Measurements from ENCODE around the gene HOXA1. TPM values are rescaled to one million over a fixed set of nuclear protein-coding genes. Genes with fewer than 3 reads are reported as not detected.

Gene HOXA1
- total RNA-seq, 2 experiments from 2014 or later = 0.24 to 0.35 TPM

DNA sequence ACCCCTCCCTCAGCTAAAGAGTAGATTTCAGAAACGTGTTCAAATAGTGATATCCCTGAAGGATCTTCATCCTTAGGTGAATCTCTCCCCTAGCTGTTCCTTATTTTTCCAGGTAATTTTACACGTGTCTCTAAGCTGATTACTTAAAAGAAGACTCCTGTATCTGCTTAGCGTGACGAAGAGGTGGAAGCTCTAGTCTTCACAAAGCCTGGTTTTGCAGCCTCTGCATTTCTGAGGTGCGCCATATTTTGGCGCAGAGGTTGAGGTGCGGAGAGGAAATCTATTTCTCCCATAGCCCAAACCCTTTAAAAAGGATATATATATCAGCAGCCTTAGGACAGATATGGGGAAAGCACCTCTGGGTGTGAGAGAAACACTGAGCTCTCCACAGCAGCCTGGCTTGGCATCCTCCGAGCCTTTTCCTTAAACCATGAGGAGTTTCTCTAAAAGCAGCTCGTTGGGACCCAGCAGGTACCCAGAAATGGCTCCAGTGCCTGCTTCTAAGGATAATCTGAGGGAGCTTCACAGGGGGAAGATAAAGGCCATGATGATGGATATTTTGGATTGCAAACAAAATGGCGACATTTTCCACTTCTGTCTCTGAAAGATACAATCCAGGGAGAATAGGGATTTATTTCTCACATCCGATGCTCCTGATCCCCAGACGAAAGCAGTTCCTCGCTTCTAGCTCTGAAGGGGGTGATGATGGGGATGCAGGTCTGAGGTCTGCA lies 9.7 kb upstream of the HOXA1 start:
- H3K4me3 Mint-ChIP-seq = no peak overlapping the region
- H3K4me1 Mint-ChIP-seq = peaks cover 7% of the 10 kb centered on the region
- no peaks in the 10 kb centered on the region for H3K9me3 Mint-ChIP-seq
- DNase-seq = no peak
- peaks cover 58% of the 10 kb centered on the region for H3K27me3 Mint-ChIP-seq
- H3K27ac Mint-ChIP-seq = no peak overlapping the region
- H3K36me3 Mint-ChIP-seq = peaks cover 2% of the 10 kb centered on the region

DNA sequence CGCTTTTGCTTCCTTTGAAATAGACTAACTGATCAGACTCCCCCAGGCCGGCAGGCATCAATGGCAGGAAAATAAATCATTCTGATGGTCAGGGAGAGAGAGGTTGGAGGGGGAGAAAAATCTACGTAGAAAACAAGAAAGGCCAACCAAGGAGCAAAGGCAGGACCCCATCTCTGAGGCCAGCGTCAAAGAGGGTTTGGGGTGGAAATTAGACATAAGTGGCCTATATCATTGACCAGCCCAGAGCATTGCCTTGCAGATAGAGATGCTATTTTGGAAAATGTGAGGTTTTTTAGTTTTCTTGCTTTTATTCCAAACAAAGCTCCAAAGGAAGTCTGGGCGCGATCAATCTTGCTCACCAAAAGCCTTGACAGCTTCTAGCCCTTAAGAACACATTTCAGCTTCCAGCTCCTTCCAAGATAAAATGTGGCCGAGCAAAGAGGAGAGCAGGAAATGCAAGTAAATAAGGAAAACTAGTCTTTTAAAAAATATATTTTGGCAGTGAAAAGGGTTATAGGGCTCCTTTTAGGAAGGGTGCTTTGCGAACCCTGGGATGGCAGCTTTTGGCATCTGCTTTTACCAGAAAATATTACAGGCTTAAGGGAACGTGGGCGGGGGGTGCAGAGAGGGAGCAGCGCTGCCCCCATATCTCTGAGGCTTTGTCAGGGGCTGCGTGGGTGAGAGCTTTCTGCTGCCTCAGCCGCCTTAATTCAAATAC lies 8.7 kb upstream of the HOXA1 start:
- Mint-ChIP-seq H3K36me3 (peaks cover 2% of the 10 kb centered on the region), H3K27ac (no peak overlapping the region), H3K4me3 (no peak overlapping the region), H3K27me3 (peaks cover 68% of the 10 kb centered on the region), H3K9me3 (no peaks in the 10 kb centered on the region), H3K4me1 (peaks cover 7% of the 10 kb centered on the region)
- no peak for DNase-seq

DNA sequence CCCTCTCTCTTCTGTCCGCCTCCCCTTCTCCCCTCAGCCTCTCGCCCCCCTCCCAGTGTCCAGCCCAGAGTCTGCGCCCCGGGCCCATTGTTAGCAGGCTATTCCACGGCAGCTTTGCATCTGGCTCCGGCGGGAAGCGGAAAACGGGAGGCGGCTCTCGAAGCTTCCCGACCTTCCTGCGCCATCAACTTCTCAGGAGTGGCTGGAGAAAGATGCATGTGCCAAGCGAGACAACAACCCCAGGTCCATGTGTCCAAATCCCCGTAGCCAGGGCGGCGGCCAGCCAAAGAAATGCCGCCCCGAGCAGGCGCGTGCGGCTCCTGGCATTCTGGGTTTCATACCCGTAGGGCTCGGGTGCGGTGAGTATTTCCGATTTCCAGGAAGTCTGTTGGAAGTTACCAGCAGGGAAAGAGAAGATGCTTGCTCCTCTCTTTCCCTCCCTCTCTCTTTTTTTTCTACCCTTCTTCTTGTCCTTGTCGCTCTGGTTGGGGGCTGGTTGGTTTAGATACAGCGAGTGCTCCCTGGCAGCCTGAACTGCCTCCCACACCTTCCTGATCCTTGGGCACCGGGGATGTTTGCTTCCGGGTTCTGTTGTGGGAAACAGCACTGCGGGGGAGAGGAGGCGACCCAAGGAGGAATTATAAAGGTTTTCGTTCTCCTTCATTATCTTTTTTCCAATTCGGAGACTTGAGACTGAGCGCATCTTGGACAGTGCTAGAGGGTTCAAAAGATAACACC lies 7.9 kb upstream of the HOXA1 start:
- DNase-seq = no peak
- Mint-ChIP-seq H3K36me3 (peaks cover 2% of the 10 kb centered on the region), H3K27me3 (peaks cover 76% of the 10 kb centered on the region), H3K27ac (no peak overlapping the region), H3K4me1 (peaks cover 11% of the 10 kb centered on the region), H3K4me3 (no peak overlapping the region), H3K9me3 (no peaks in the 10 kb centered on the region)

DNA sequence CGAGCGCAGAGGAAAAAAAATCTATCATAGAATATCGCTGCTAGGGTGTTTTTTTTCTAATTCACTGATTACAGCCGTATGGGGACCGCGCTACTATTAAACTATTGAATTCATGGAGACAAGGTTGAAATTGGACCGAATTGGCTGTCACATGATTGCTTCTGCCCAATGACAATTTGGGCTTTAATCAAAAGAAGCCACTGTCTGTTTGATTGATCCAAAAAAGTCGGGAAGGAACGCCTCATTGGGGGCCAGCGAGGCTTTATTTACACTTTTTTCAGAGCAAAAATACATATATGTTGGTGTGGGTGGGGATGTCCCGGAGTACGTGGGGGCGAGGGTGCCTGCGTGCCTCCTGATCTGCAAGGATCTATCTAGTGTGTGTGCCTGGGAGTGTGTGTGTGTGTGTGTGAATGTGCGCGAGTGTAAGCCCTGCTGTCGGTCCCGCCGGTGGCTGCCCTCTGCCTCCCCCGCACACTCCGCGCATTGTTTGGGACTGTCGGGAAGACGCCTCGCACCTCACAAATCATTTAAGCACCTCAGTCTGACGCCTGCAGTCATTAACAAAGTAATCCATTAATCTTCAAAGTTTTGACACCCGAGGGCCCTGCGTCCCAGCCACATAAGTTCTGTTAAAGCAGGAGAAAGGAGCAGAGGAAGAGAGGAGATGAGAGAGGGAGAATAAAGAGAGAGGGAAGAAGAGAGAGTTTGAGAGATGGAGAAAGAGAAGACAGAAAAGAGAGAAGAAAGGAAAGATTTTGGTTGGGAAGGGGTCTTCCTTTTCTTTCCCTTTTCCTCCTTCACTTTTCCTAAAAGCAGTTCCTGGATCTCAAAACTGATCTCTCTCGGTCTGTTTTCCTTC lies 7.0 kb upstream of the HOXA1 start, which contains the start of gene HOXA2:
TSS of gene HOXA2 (minus strand) at position 103 of the 862 bp plus-strand sequence. CDS start 183 bp downstream, outside the sequence.
- Mint-ChIP-seq H3K36me3 (peaks cover 2% of the 10 kb centered on the region), H3K27ac (no peak within 1 kb of the TSS), H3K4me1 (peaks cover 12% of the 10 kb centered on the region), H3K9me3 (no peaks in the 10 kb centered on the region), H3K27me3 (peaks cover 85% of the 10 kb centered on the region), H3K4me3 (peak within 1 kb of the TSS; percentile 50)
- no peak for DNase-seq

DNA sequence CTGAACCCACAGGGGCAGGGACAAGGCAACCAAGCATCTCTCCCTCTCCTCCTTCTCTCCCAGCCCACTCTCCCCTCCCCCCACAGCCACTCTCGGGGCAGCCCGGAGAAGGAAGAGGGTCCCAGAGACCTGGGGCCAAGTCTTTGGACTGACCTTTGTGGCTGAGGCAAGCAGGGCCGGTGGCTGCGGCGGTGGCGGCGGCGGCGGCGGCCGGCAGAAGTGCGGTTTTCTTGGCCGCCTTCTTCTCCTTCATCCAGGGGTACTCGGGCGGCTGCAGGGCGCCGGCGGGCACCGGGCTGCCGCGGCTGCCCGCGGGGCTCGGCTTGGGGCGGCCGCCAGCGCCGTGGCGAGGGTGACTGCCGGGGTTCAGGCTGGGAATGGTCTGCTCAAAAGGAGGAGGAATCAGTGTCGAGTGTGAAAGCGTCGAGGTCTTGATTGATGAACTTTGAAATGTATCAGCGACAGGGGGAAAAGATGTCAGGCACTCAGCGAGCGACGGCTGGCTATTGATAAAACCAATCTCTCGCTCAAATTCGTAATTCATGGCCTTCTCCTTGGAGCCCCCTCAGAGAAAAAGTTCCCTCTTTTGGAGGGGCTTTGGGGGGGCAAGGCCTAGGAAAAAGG lies 6.3 kb upstream of the HOXA1 start:
- peaks cover 92% of the 10 kb centered on the region for H3K27me3 Mint-ChIP-seq
- H3K9me3 Mint-ChIP-seq = no peaks in the 10 kb centered on the region
- no peak for DNase-seq
- peaks cover 20% of the 10 kb centered on the region for H3K4me1 Mint-ChIP-seq
- H3K27ac Mint-ChIP-seq = no peak overlapping the region
- peaks cover 2% of the 10 kb centered on the region for H3K36me3 Mint-ChIP-seq
- H3K4me3 Mint-ChIP-seq = peak overlapping the region; percentile 50

DNA sequence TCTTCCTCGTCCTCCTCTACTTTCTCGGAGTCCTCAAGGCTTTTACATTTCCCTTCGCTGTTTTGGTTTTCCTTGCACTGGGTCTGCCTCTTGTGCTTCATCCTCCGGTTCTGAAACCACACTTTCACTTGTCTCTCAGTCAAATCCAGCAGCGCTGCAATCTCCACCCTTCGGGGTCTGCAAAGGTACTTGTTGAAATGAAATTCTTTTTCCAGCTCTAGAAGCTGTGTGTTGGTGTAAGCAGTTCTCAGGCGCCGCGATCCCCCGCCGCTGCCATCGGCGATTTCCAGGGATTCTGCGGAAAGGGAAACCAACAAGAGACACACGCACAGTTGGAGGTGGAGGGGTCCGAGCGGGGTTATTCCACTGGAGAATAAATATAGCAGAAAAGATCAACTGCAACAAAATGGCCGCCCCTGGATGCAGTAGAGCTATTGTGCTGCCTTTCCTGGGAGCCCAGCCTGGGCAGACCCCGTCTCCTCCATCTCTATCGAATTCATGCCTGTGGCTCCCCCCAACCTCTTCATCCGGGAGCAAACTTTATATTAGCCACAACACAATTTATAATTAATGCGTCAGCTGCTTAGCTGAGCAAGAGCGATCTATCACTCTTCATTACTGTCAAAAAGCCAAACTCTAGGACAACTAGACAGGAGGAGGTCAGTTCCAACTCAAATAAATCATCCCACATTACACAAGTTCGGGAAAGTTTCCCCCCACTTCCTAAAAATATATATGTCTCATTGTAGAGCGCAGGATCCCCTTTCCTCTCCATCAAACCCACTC lies 5.6 kb upstream of the HOXA1 start:
- Mint-ChIP-seq H3K9me3 (no peaks in the 10 kb centered on the region), H3K4me3 (no peak overlapping the region), H3K36me3 (peaks cover 2% of the 10 kb centered on the region), H3K27ac (no peak overlapping the region), H3K4me1 (peaks cover 21% of the 10 kb centered on the region), H3K27me3 (peaks cover 94% of the 10 kb centered on the region)
- no peak for DNase-seq

DNA sequence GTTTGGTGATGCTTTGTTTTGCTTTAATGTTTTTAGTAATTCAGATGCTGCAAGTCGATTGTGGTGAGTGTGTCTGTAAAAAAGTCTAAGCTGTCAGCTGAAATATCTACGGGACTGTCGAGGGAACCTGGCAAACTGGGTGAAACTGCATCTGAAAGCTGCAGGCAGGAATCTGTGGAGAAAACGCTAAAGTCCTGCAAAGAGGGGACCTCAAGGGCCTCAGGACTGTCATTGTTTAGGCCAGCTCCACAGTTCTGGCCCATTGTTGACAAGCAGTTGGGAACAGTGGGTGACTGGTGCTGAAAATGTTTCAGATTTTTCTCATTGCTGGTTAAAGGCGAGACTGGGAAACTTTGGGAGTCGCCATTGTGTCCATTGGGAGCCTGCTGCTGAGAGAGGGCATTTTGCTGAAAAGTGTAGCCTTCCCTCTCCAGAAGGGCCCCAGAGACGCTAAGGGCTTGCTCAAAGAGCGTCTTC lies 4.9 kb upstream of the HOXA1 start:
- Mint-ChIP-seq H3K27ac (no peak overlapping the region), H3K36me3 (peaks cover 2% of the 10 kb centered on the region)
- no peak for DNase-seq

DNA sequence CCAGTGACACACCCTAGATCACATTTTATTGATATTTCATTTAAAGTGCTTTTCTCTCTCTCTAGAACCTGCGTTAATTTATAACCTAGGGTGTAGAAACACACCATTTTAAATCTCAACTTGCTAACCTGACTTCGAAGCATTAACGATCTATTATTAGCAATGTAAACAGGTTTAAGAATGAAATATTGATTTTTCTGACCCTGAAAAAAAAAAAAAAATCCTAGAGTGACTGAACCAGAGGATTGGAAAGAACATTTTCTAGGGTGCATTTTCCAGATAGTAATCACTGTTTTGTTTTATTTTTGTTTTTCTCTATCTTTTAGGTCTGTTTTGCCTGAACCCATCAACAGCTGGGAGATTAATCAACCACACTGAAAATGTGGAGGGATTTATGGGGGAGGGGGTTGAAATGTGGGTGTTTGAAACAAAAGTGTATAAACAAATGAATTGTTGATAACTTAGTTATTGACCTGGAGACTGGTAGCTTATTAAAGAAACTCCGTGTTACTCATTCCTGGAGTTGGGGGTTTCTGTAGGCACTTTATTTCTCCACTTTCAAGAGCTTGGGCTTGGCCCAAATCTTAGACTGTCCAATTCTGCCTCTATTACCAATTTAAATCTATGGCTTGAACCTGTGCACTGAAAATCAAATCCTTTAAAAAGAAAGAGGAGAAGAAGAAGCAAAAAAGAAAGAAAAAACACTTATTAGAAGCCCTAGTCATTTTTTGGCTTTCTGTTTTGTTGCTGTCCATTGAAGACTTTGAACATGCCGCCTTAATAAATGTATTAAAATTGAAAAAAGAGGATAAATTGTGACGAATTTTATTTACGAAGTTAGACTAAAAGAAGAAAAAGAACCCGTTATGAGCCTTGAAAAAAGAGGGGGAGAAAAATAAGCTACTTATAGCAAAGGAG lies 3.9 kb upstream of the HOXA1 start:
- peaks cover 92% of the 10 kb centered on the region for H3K27me3 Mint-ChIP-seq
- H3K4me3 Mint-ChIP-seq = no peak overlapping the region
- no peaks in the 10 kb centered on the region for H3K9me3 Mint-ChIP-seq
- H3K36me3 Mint-ChIP-seq = peaks cover 2% of the 10 kb centered on the region
- no peak for DNase-seq
- H3K27ac Mint-ChIP-seq = no peak overlapping the region
- H3K4me1 Mint-ChIP-seq = peaks cover 28% of the 10 kb centered on the region

More for the DNA sequence above, 4.9 kb upstream of the HOXA1 start:
- Mint-ChIP-seq H3K9me3 (no peaks in the 10 kb centered on the region), H3K4me3 (no peak overlapping the region), H3K4me1 (peaks cover 21% of the 10 kb centered on the region), H3K27me3 (peaks cover 92% of the 10 kb centered on the region)

DNA sequence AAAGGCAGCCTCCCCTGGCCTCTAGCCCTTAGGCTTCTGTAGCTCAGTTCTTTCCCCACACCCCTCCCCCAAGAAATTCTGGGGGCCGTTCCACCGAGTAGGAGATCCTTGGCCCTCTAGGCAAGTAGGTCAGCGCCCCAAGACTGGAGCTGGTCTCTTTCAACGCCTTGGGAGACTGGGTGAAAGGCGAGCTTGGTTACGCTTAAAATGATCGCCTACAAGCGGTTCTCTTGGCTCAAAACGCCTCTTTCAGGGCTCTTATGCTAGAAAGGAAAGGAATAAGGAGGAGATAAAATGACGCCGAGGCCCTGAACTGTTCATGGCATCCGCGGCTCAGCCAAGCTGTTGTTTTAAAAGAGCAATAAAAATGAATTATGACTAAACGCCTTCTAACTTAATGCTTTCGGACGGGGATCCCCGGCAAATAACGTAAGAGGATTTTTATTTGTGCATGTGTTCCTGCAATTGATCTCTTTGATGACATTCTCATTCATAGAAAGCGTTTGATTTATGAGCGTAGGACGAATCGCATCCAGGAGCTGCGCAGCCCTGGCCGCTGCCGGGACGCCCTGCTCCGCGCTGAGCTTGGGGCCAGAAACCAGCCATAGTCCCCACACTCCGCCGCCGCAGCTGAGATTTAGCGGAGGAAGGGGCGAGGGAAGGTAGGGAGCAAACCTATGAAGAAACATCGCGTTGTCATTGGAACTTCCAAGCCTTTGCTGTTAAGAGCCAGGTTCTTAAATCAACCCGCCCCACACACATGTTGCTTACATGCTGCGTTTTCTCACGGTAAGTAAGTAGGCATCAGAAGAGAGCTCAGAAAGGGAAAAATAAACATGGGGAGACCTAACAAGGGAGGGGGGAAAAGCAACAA lies 3.0 kb upstream of the HOXA1 start:
- peaks cover 2% of the 10 kb centered on the region for H3K36me3 Mint-ChIP-seq
- DNase-seq = no peak
- peaks cover 92% of the 10 kb centered on the region for H3K27me3 Mint-ChIP-seq
- H3K4me3 Mint-ChIP-seq = no peak overlapping the region
- H3K4me1 Mint-ChIP-seq = peaks cover 30% of the 10 kb centered on the region
- H3K9me3 Mint-ChIP-seq = no peaks in the 10 kb centered on the region
- H3K27ac Mint-ChIP-seq = no peak overlapping the region

DNA sequence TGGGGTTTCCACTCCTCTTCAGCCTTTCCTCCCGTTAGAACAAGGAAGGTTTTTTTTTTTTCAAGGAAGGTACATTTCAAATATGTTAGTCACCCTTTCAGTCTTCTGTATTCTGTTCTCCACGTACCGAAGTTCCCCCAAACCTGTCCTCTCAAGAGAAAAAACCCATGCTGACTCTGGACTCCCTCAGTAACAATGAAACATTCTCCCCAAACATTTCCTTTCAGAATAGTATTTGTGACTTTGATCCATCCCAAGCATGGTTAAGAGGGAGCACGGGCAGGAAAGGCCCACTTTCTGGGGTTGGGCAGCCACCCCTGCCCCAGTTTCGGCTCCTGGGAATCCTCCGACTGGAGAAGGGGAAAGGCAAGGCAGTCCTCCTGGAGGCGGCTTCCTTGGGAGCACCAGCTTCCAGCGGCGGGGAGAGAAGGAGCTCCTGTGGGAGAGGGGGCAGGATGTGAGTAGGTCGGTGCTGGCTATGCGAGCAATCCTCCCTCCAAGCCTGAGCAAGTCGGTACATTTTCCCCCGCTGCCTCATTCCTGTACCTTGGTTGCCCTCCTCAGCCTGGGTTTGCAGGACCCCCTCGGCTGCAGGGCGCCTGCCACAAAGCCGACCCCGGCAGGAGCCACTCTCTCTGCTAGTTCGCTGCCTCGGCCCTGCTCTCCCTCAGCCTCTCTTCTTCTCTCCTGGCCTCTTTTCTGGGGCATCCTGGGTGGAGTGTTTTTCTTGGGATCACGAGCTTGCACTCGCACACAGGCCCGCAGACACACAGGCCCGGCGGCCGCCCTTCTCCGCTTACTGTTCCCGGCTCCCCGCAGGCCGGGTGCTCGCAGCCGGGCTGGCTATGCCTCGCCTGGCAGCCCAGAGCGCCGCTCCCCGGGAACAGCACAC lies 2.1 kb upstream of the HOXA1 start:
- H3K27ac Mint-ChIP-seq = no peak overlapping the region
- peaks cover 2% of the 10 kb centered on the region for H3K36me3 Mint-ChIP-seq
- peaks cover 92% of the 10 kb centered on the region for H3K27me3 Mint-ChIP-seq
- peak overlapping the region; percentile 83 for H3K4me3 Mint-ChIP-seq
- peaks cover 29% of the 10 kb centered on the region for H3K4me1 Mint-ChIP-seq
- no peak for DNase-seq
- no peaks in the 10 kb centered on the region for H3K9me3 Mint-ChIP-seq

DNA sequence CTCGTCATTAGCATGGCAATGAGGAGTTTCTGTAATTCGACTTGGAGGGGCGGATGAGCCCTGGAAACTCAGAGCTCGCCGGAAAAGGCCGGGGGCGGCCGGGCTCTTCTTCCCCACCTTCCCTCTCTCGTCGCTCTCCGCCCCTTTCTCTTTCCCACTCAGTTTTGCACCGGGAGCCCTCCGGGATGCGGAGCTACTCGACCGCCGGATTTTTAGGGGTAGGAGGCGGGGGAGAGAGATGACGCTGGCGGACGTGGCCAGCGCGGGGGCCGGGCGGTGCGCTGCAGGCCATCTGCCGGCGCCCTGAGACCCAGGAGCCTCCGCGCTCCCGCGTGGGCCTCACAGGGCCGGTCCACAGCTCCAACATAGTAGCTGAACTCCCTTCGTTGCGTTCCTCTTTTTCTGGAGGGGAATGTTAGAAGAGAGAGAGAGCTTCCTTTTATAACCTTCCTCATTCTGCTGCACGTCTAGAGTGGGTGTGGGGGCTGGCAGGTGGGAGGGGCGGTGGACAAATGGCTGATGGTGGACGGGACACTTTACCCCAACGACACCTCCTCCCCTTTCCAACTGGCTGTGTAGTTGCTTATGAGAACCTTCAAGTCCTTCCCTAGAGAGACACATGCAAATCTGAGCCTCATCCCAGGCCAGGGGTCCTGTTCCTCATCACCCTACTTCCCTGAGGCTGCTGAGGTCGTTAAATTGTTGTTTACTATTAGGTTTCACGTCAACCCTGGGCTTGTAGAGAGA lies 1.1 kb upstream of the HOXA1 start:
- DNase-seq = no peak
- H3K9me3 Mint-ChIP-seq = no peaks in the 10 kb centered on the region
- peak overlapping the region; percentile 83 for H3K4me3 Mint-ChIP-seq
- peaks cover 23% of the 10 kb centered on the region for H3K4me1 Mint-ChIP-seq
- H3K36me3 Mint-ChIP-seq = peaks cover 2% of the 10 kb centered on the region
- peaks cover 92% of the 10 kb centered on the region for H3K27me3 Mint-ChIP-seq
- no peak overlapping the region for H3K27ac Mint-ChIP-seq

All from activated naive CD8-positive, alpha-beta T cell treated with anti-CD3 and anti-CD28 coated beads for 36 hours (primary cell).